OCI-LY3 (cell line): ENCODE measurements around the gene RFX4.

Experiments
- CTCF ChIP-seq: fragments of 200-600, 300-600 bp; sonication (generic); IDR thresholded peaks from 2 replicates; pipeline ENCODE4 v1.5.1; 2014; ENCODE audit warnings: antibody characterized with exemption, low read length, low read depth
- EZH2phosphoT487 ChIP-seq: fragments of 200-600 bp; shearing (Covaris generic); IDR thresholded peaks from 2 replicates; pipeline ENCODE4 v1.6.1; 2018; ENCODE audit warnings: antibody characterized with exemption, mixed run types, low read depth

- no peak for TF ChIP-seq CTCF
- no peak for TF ChIP-seq EZH2phosphoT487
Measured at GRCh38 chr12:106692896-106693820, 110.4 kb downstream of the RFX4 start.
